Right renal cortex interstitium (tissue), 3 donors: ENCODE data around the gene ATXN10. TPM values are rescaled to one million over a fixed set of nuclear protein-coding genes. Genes with fewer than 3 reads are reported as not detected.

Experiments
- DNase-seq, 3 donors: peaks; one replicate each; pipeline ENCODE4 v3.0.0-alpha.2; 2013; ENCODE audit warnings: low read depth in 3 of 3, low spot score in 2 of 3
- polyA plus RNA-seq, 3 donors: library from polyadenylated mRNA; unstranded; fragments of 120-200 nt; gene quantifications; one replicate each; pipeline ENCODE4 v1.2.1, GENCODE V29; 2013; ENCODE audit not compliant: insufficient read length in 3 of 3

ATXN10 gene
- polyA plus RNA-seq, 3 donors: 349 to 375 (median 367) TPM

GRCh38 chr22:45885171-45885840 lies 213.7 kb downstream of the ATXN10 start:
- DNase-seq: no peak

- DNase-seq: no peak
Observed at GRCh38 chr22:45885941-45886395, 214.3 kb downstream of the ATXN10 start.

DNA sequence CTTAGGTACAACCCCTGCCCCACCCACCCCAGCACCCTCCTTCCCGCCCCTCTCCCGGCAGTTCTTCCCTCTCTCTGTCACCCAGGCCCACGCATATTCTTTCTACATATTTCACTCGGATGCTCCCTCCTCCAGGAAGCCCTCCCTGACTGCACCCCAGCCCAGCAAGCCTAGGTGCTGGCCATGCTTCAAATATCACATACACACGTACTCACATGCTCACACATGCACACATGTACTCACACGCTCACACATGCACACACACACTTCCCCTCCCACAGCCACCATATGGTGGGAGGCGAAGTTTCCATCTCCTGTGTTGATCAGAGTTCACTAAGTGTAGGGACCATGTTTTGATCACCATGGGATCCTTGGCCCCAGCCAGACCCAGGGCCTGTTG lies 214.9 kb downstream of the ATXN10 start:
- no peak for DNase-seq

- DNase-seq: no peak
Observed at GRCh38 chr22:45887202-45888131, 215.8 kb downstream of the ATXN10 start.

DNA sequence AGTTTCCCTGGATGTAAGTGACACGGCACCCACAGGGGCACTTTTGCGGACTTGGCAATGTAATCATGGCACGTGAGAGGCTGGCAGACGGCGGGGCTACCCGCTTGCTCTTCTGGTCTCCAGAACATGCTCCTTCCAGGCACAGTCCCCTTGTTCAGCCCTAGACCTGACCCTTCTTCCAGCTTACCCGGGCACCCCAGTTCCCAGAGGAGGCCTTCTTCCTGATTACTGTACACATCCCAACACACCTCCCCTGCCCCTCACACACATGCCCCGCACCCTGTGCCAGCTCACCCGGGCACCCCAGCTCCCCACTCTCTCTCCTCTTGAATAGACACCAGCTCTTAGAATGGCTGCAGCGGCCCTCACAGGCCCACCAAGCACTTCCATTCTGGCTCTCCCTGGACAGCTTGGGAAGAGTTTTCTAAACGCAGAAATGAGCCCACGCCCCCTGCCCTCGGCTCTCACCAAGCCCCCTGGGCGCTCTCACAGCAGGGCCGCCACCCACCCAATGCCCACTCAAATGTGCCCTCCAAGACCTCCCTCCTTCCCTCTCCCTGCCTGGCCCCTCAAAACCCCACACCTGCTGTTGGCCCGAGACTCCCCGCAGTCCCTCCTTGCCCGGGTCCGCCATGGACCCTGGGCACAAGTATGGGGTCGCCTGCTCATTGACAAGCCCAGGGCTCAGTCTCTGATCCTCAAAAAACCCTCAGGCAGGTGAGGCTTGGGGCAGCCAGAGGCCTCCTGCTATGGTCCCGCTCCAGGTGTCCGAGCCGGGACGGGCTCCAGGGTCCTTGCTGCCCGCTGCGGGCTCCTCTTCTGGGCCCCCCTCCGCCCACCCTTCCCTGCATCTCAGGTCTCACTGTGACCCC lies 216.8 kb downstream of the ATXN10 start:
- DNase-seq: no peak

DNA sequence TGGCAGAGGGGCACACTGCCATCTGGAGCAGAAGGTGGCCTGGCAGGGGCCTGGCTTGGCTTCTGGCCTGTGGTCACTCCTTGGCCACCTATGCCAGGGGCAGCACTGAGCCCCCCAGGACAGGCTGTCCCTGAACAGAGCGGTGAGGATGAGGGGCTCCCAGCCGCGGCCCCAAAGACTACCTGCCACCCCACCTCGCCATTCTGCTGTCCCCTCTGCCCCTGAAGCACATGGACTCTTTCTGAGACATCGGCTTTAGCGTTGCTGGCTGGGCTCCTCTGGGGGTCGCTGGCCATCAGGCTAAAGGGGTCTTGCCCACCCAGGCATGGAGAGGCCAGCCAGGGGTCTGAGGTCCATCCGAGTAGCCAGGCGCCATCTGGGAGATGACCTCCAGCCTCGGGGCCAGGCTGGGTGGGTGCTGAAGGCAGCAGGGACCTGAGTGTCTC lies 217.5 kb downstream of the ATXN10 start:
- DNase-seq: no peak

- no peak for DNase-seq
Observed at GRCh38 chr22:45889539-45890350, 218.1 kb downstream of the ATXN10 start.

DNA sequence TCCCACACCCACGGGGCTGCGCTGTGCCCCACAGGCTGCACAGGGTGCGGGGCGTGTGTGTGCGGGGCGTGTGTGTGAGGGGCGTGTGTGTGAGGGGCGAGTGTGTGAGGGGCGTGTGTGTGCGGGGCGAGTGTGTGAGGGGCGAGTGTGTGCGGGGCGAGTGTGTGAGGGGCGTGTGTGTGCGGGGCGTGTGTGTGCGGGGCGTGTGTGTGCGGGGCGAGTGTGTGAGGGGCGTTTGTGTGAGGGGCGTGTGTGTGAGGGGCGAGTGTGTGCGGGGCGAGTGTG lies 218.7 kb downstream of the ATXN10 start:
- no peak for DNase-seq

DNA sequence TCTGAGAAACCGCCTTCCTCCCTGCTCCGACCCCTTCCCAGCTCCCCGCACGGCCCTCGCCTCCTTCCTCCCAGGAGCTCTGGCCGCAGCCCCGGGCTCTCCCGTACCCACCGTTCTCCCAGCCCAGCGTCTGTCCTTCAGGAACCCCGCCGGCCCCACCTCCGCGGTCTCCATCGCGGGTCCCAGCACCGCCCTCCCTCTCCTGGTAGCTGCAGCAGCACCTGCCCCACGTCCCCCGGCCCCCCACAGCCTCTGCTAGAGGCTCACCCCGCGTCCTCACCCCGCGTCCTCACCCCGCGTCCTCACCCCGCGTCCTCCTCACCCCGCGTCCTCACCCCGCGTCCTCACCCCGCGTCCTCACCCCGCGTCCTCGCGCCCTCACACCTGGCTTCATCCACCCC lies 219.4 kb downstream of the ATXN10 start:
- DNase-seq: no peak

- DNase-seq: no peak
Observed at GRCh38 chr22:45891471-45891995, 219.9 kb downstream of the ATXN10 start.

GRCh38 chr22:45891996-45892621 lies 220.5 kb downstream of the ATXN10 start:
- no peak for DNase-seq

GRCh38 chr22:45892681-45893461 lies 221.2 kb downstream of the ATXN10 start:
- no peak for DNase-seq

DNA sequence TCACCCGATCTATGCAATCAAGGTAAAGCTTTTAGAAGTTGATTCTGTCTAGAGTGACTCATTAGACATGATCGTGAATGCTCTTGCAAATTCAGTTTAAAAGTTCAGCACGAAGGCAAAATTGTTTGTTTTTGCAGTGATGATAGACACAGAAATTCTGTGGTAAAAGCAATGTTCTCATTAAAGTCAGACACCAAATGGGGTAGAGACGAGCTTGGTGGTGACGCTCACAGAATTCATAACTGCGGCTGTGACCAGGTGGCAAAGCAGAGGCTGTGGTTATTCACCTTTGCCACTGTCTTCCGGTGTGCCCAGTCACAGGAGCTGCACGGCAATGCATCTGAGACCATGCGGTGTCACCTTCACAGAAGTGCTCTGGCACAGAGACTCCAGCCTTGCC lies 221.9 kb downstream of the ATXN10 start:
- no peak for DNase-seq

Other genes with a start within 250 kb of the ATXN10 start
- 100 to 1,000 TPM in 1 of 3 donors, 10 to 100 TPM in 2; 79.1 to 105 (median 97.9) TPM for gene FBLN1, start 169.0 kb upstream of the ATXN10 start, polyA plus RNA-seq